ENCODE results near the gene LOXHD1.

LOXHD1 gene

DNA sequence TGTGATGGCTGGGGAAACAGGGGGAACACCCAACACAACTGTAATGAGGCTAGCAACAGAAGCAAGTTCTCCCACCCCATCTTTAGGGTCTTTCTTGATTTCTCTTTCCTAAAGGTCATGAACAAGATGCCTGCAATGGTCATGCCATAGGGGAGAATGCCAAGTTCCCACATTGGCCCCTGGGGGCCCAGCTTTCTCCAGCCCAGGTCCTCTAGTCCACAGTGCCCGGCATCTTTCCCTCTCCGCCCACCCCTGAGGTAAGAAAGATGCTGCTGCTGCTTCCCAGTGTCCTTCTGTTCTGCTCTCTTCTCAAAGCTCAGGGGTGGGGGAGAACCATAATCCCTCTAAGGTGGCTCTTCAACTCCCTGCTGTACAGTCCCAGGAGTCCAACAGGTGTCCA, 78.0 kb downstream of the LOXHD1 start:
- peaks cover 0 to 2% (median 0%) of the 10 kb centered on the region in 5 experiments for H3K27me3 ChIP-seq (replicated peaks in 2 of 5; ENCODE audit: control insufficient read depth in 4 of 5, insufficient read depth in 5 of 5, low read length in 4 of 5)
- H3K4me3 ChIP-seq (ENCODE audit: control insufficient read depth in 1 of 7, extremely low read depth in 1 of 7, insufficient read depth in 4 of 7, low read depth in 2 of 7, low read length in 6 of 7): no peak overlapping the region
- 100% methylated on average over 2 of the region's 2 CpGs for WGBS (ENCODE audit: insufficient coverage)
- CTCF ChIA-PET: no interaction called here
- no peak overlapping the region for H3K27ac ChIP-seq (ENCODE audit: insufficient read depth in 1 of 2, low read depth in 1 of 2, low read length in 2 of 2, poor library complexity in 1 of 2, severe bottlenecking in 2 of 2)
- DNase-seq: no peak
- no peaks in the 10 kb centered on the region for H3K4me1 ChIP-seq (ENCODE audit: control extremely low read depth in 1 of 4, control insufficient read depth in 4 of 4, insufficient read depth in 4 of 4, low read length in 3 of 4)
- POLR2A ChIA-PET: no interaction called here
- H3K9me3 ChIP-seq (ENCODE audit: control extremely low read depth in 1 of 5, control insufficient read depth in 4 of 5, insufficient read depth in 2 of 5, low read depth in 1 of 5, low read length in 4 of 5): peaks cover 0 to 22% (median 2%) of the 10 kb centered on the region in 5 experiments
- no peaks in the 10 kb centered on the region for H3K36me3 ChIP-seq (ENCODE audit: control insufficient read depth in 4 of 4, insufficient read depth in 4 of 4, low read length in 3 of 4)

- Histone ChIP-seq H3K9me3 (ENCODE audit: control extremely low read depth in 1 of 5, control insufficient read depth in 4 of 5, insufficient read depth in 2 of 5, low read depth in 1 of 5, low read length in 4 of 5) (peaks cover 0 to 22% (median 2%) of the 10 kb centered on the region in 5 experiments), H3K4me3 (ENCODE audit: control insufficient read depth in 1 of 7, extremely low read depth in 1 of 7, insufficient read depth in 4 of 7, low read depth in 2 of 7, low read length in 6 of 7) (no peak overlapping the region), H3K36me3 (ENCODE audit: control insufficient read depth in 4 of 4, insufficient read depth in 4 of 4, low read length in 3 of 4) (no peaks in the 10 kb centered on the region), H3K27ac (ENCODE audit: insufficient read depth in 1 of 2, low read depth in 1 of 2, low read length in 2 of 2, poor library complexity in 1 of 2, severe bottlenecking in 2 of 2) (no peak overlapping the region), H3K4me1 (ENCODE audit: control extremely low read depth in 1 of 4, control insufficient read depth in 4 of 4, insufficient read depth in 4 of 4, low read length in 3 of 4) (no peaks in the 10 kb centered on the region), H3K27me3 (replicated peaks in 2 of 5; ENCODE audit: control insufficient read depth in 4 of 5, insufficient read depth in 5 of 5, low read length in 4 of 5) (no peaks in the 10 kb centered on the region)
- POLR2A ChIA-PET: no interaction called here
- DNase-seq: no peak
- 91% methylated on average over 9 of the region's 11 CpGs for WGBS (ENCODE audit: insufficient coverage)
- CTCF ChIA-PET: interaction anchor here (0.8 to 1.1 kb wide), 2 partner anchors 82 to 151 kb away, joined by 3 read pairs; no protein-coding TSS in a partner anchor
These were observed 79.5 kb downstream of the LOXHD1 start for GRCh38 chr18:46577546-46577945.

- 96% methylated on average over 4 of the region's 6 CpGs for WGBS (ENCODE audit: insufficient coverage)
- H3K4me1 ChIP-seq (ENCODE audit: control extremely low read depth in 1 of 4, control insufficient read depth in 4 of 4, insufficient read depth in 4 of 4, low read length in 3 of 4): no peaks in the 10 kb centered on the region
- H3K9me3 ChIP-seq (ENCODE audit: control extremely low read depth in 1 of 5, control insufficient read depth in 4 of 5, insufficient read depth in 2 of 5, low read depth in 1 of 5, low read length in 4 of 5): peaks cover 0 to 11% (median 0%) of the 10 kb centered on the region in 5 experiments
- no peaks in the 10 kb centered on the region for H3K27me3 ChIP-seq (replicated peaks in 2 of 5; ENCODE audit: control insufficient read depth in 4 of 5, insufficient read depth in 5 of 5, low read length in 4 of 5)
- CTCF ChIA-PET: no interaction called here
- H3K27ac ChIP-seq (ENCODE audit: insufficient read depth in 1 of 2, low read depth in 1 of 2, low read length in 2 of 2, poor library complexity in 1 of 2, severe bottlenecking in 2 of 2): no peak overlapping the region
- no peak overlapping the region for H3K4me3 ChIP-seq (ENCODE audit: control insufficient read depth in 1 of 7, extremely low read depth in 1 of 7, insufficient read depth in 4 of 7, low read depth in 2 of 7, low read length in 6 of 7)
- no peaks in the 10 kb centered on the region for H3K36me3 ChIP-seq (ENCODE audit: control insufficient read depth in 4 of 4, insufficient read depth in 4 of 4, low read length in 3 of 4)
- POLR2A ChIA-PET: no interaction called here
- no peak for DNase-seq
These were observed 81.2 kb downstream of the LOXHD1 start for GRCh38 chr18:46575851-46576250.

GRCh38 chr18:46574743-46575115, 82.3 kb downstream of the LOXHD1 start:
- peaks cover 0 to 4% (median 0%) of the 10 kb centered on the region in 5 experiments for H3K9me3 ChIP-seq (ENCODE audit: control extremely low read depth in 1 of 5, control insufficient read depth in 4 of 5, insufficient read depth in 2 of 5, low read depth in 1 of 5, low read length in 4 of 5)
- no peak overlapping the region for H3K4me3 ChIP-seq (ENCODE audit: control insufficient read depth in 1 of 7, extremely low read depth in 1 of 7, insufficient read depth in 4 of 7, low read depth in 2 of 7, low read length in 6 of 7)
- no peaks in the 10 kb centered on the region for H3K4me1 ChIP-seq (ENCODE audit: control extremely low read depth in 1 of 4, control insufficient read depth in 4 of 4, insufficient read depth in 4 of 4, low read length in 3 of 4)
- no peak for DNase-seq
- ChIA-PET CTCF (no interaction called here), POLR2A (no interaction called here)
- WGBS (ENCODE audit: insufficient coverage): 84% methylated on average over 2 of the region's 2 CpGs
- no peaks in the 10 kb centered on the region for H3K27me3 ChIP-seq (replicated peaks in 2 of 5; ENCODE audit: control insufficient read depth in 4 of 5, insufficient read depth in 5 of 5, low read length in 4 of 5)
- no peak overlapping the region for H3K27ac ChIP-seq (ENCODE audit: insufficient read depth in 1 of 2, low read depth in 1 of 2, low read length in 2 of 2, poor library complexity in 1 of 2, severe bottlenecking in 2 of 2)
- no peaks in the 10 kb centered on the region for H3K36me3 ChIP-seq (ENCODE audit: control insufficient read depth in 4 of 4, insufficient read depth in 4 of 4, low read length in 3 of 4)

DNA sequence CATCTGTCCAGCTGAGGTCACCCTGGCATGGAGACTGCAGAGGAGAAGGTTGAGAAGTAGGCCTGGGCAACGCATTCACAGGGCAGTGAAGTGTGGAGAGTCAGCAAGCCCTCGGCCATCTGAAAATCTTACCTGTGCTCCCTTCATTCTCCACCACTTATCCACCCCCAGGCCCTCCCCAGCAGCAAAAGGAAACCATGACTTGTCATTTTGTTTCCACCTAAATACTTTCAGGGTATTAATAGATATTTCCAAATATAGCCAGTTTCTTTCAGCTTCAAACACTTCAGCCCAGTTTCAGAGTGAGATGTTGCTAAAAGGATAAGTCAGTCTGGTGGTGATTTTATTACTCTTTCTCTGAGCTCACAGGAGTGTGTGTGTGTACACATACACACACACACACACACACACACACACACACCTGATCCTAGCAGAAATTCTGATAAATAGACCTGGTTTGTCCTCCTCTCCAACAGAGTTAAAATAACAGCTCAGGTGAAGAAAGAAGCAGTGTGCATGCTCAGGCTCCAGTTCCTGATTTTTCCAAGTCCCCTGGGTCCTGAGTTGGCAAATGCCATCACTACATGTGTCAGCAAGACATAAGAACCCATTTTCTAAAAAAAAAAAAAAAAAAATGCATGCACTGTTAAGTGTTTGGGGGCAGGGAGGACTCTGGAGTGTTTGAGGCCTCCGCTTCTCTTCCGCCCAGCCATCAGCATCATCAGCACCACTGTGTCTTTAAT, 82.8 kb downstream of the LOXHD1 start:
- CTCF ChIA-PET: no interaction called here
- POLR2A ChIA-PET: no interaction called here
- H3K4me1 ChIP-seq (ENCODE audit: control extremely low read depth in 1 of 4, control insufficient read depth in 4 of 4, insufficient read depth in 4 of 4, low read length in 3 of 4): no peaks in the 10 kb centered on the region
- H3K9me3 ChIP-seq (ENCODE audit: control extremely low read depth in 1 of 5, control insufficient read depth in 4 of 5, insufficient read depth in 2 of 5, low read depth in 1 of 5, low read length in 4 of 5): no peaks in the 10 kb centered on the region
- H3K27me3 ChIP-seq (replicated peaks in 2 of 5; ENCODE audit: control insufficient read depth in 4 of 5, insufficient read depth in 5 of 5, low read length in 4 of 5): no peaks in the 10 kb centered on the region
- no peak overlapping the region for H3K27ac ChIP-seq (ENCODE audit: insufficient read depth in 1 of 2, low read depth in 1 of 2, low read length in 2 of 2, poor library complexity in 1 of 2, severe bottlenecking in 2 of 2)
- H3K4me3 ChIP-seq (ENCODE audit: control insufficient read depth in 1 of 7, extremely low read depth in 1 of 7, insufficient read depth in 4 of 7, low read depth in 2 of 7, low read length in 6 of 7): no peak overlapping the region
- no peak for DNase-seq
- H3K36me3 ChIP-seq (ENCODE audit: control insufficient read depth in 4 of 4, insufficient read depth in 4 of 4, low read length in 3 of 4): no peaks in the 10 kb centered on the region
- WGBS (ENCODE audit: insufficient coverage): 100% methylated on average over 4 of the region's 4 CpGs

- 99% methylated on average over 7 of the region's 7 CpGs for WGBS (ENCODE audit: insufficient coverage)
- no peaks in the 10 kb centered on the region for H3K4me1 ChIP-seq (ENCODE audit: control extremely low read depth in 1 of 4, control insufficient read depth in 4 of 4, insufficient read depth in 4 of 4, low read length in 3 of 4)
- ChIA-PET CTCF (no interaction called here), POLR2A (no interaction called here)
- H3K36me3 ChIP-seq (ENCODE audit: control insufficient read depth in 4 of 4, insufficient read depth in 4 of 4, low read length in 3 of 4): no peaks in the 10 kb centered on the region
- no peak for DNase-seq
- no peak overlapping the region for H3K4me3 ChIP-seq (ENCODE audit: control insufficient read depth in 1 of 7, extremely low read depth in 1 of 7, insufficient read depth in 4 of 7, low read depth in 2 of 7, low read length in 6 of 7)
- H3K9me3 ChIP-seq (ENCODE audit: control extremely low read depth in 1 of 5, control insufficient read depth in 4 of 5, insufficient read depth in 2 of 5, low read depth in 1 of 5, low read length in 4 of 5): no peaks in the 10 kb centered on the region
- peaks cover 0 to 2% (median 0%) of the 10 kb centered on the region in 5 experiments for H3K27me3 ChIP-seq (replicated peaks in 2 of 5; ENCODE audit: control insufficient read depth in 4 of 5, insufficient read depth in 5 of 5, low read length in 4 of 5)
- H3K27ac ChIP-seq (ENCODE audit: insufficient read depth in 1 of 2, low read depth in 1 of 2, low read length in 2 of 2, poor library complexity in 1 of 2, severe bottlenecking in 2 of 2): no peak overlapping the region
These were observed 83.9 kb downstream of the LOXHD1 start for GRCh38 chr18:46573156-46573555.

DNA sequence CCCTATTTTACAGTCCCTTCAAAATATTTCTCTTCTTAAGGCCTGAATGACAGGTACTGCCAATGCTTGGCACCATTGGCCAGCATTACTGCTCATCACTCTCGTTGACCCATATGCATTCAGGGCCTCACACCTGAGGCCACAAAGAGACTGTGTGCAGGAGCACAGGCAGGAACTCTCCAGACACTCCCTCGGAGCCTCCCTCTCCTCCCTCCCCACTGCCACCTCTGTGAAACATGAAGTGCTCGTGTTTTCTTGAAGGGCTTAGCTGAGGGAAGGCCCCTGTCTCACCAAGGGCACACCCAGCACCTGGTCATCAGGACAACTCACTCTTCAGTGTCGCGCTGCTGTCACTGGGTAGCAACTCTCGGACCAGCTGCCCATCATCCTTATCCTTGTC, 85.3 kb downstream of the LOXHD1 start:
- DNase-seq: no peak
- H3K9me3 ChIP-seq (ENCODE audit: control extremely low read depth in 1 of 5, control insufficient read depth in 4 of 5, insufficient read depth in 2 of 5, low read depth in 1 of 5, low read length in 4 of 5): no peaks in the 10 kb centered on the region
- 100% methylated on average over 6 of the region's 6 CpGs for WGBS (ENCODE audit: insufficient coverage)
- H3K27me3 ChIP-seq (replicated peaks in 2 of 5; ENCODE audit: control insufficient read depth in 4 of 5, insufficient read depth in 5 of 5, low read length in 4 of 5): peaks cover 0 to 4% (median 0%) of the 10 kb centered on the region in 5 experiments
- H3K4me3 ChIP-seq (ENCODE audit: control insufficient read depth in 1 of 7, extremely low read depth in 1 of 7, insufficient read depth in 4 of 7, low read depth in 2 of 7, low read length in 6 of 7): no peak overlapping the region
- H3K36me3 ChIP-seq (ENCODE audit: control insufficient read depth in 4 of 4, insufficient read depth in 4 of 4, low read length in 3 of 4): no peaks in the 10 kb centered on the region
- ChIA-PET POLR2A (no interaction called here), CTCF (no interaction called here)
- no peaks in the 10 kb centered on the region for H3K4me1 ChIP-seq (ENCODE audit: control extremely low read depth in 1 of 4, control insufficient read depth in 4 of 4, insufficient read depth in 4 of 4, low read length in 3 of 4)
- no peak overlapping the region for H3K27ac ChIP-seq (ENCODE audit: insufficient read depth in 1 of 2, low read depth in 1 of 2, low read length in 2 of 2, poor library complexity in 1 of 2, severe bottlenecking in 2 of 2)
